ENCODE measurements around the gene CADPS2.

- TF ChIP-seq POLR2AphosphoS5 (IDR thresholded peaks at IDR 0.05; ENCODE audit: low read depth, low read length) (no peak), TAF1 (IDR thresholded peaks at IDR 0.05; ENCODE audit: low read depth, low read length) (no peak), POLR2A (IDR thresholded peaks at IDR 0.05; ENCODE audit: low read depth, low read length) (no peak), SPI1 (IDR thresholded peaks at IDR 0.05; ENCODE audit: low read depth, low read length) (no peak), PAX5 (IDR thresholded peaks at IDR 0.05; ENCODE audit: insufficient read depth, low read length, severe bottlenecking) (no peak), POU2F2 (IDR thresholded peaks at IDR 0.05; ENCODE audit: low read depth, low read length) (no peak)
Observed at GRCh38 chr7:122869260-122869659, 17.0 kb downstream of the CADPS2 start.
